GM12878 (cell line): ENCODE measurements around the gene NAV2. TPM values are rescaled to one million over a fixed set of nuclear protein-coding genes. Genes with fewer than 3 reads are reported as not detected.
A peak's percentile ranks its signal among the peaks of the same experiment; 100 is the strongest.

Experiments
- ATAC-seq: fragments of 200-7000 bp; cut with Tn5 transposase; 3 replicates; pipeline ENCODE4 v1.9.1; 2020; ENCODE audit warnings: mild to moderate bottlenecking, moderate library complexity
- BruUV-seq: library from RNA; stranded (reverse); fragments of 400-500 nt; replicated peaks from 2 replicates; lab custom pipeline; 2021; lab: Mats Ljungman, UMichigan
- CTCF ChIA-PET: fragments of 300-600 bp; sonication (Branson Sonifier 250); formaldehyde crosslinking; extraction: SDS; loops from one replicate; lab custom pipeline; 2021; ENCODE audit warnings: inconsistent platforms; lab: Yijun Ruan, JAX
- POLR2A ChIA-PET: fragments of 350-600 bp; formaldehyde crosslinking; extraction: SDS; loops from one replicate; lab custom pipeline; 2021; ENCODE audit warnings: inconsistent platforms; lab: Charles Lee
- RAD21 ChIA-PET: fragments of 300-600 bp; sonication (Branson Sonifier 250); formaldehyde crosslinking; loops from one replicate; lab custom pipeline; 2023; ENCODE audit warnings: antibody characterized with exemption; ENCODE audit not compliant: unreplicated experiment; lab: Charles Lee
- SMC1A ChIA-PET: fragments of 300-600 bp; sonication (Branson Sonifier 250); formaldehyde crosslinking; loops from one replicate; lab custom pipeline; 2023; ENCODE audit not compliant: unreplicated experiment, uncharacterized antibody; lab: Charles Lee
- DNase-seq: peaks from one replicate; pipeline ENCODE4 v3.0.0-alpha.2; 2011; ENCODE audit warnings: low read depth, low spot score
- FAIRE-seq: peaks from 3 replicates; lab custom pipeline; 2011; peaks lifted over from hg19 to GRCh38; lab: Jason Lieb, UNC
- H2AFZ ChIP-seq: 2 replicates; pipeline ENCODE4 v1.6.0; 2011; ENCODE audit warnings: low read depth, low read length, control low read depth; ENCODE audit not compliant: control insufficient read depth
- H3K27ac ChIP-seq: 2 replicates; pipeline ENCODE4 v1.5.1; 2011; ENCODE audit warnings: control low read depth; ENCODE audit not compliant: control insufficient read depth, insufficient read depth
- H3K27me3 ChIP-seq, 2 experiments: replicated peaks in 1 of 2; 2 replicates each; pipeline versions ENCODE4 v1.6.0 to v1.6.1; 2011; ENCODE audit warnings: low read length in 1 of 2; ENCODE audit not compliant: control insufficient read depth in 2 of 2, insufficient read depth in 2 of 2
- H3K36me3 ChIP-seq, 2 experiments: 2 replicates each; pipeline ENCODE4 v1.5.1; 2011; ENCODE audit warnings: low read length in 1 of 2; ENCODE audit not compliant: control insufficient read depth in 2 of 2, insufficient read depth in 2 of 2
- H3K4me1 ChIP-seq: 2 replicates; pipeline ENCODE4 v1.6.1; 2011; ENCODE audit warnings: mild to moderate bottlenecking, low read length, moderate library complexity, mixed read lengths; ENCODE audit not compliant: control insufficient read depth, insufficient read depth
- H3K4me2 ChIP-seq: 2 replicates; pipeline ENCODE4 v1.6.0; 2011; ENCODE audit warnings: control low read depth; ENCODE audit not compliant: control insufficient read depth, insufficient read depth
- H3K4me3 ChIP-seq: fragments of 200-600 bp; sonication (generic); 2 replicates; pipeline ENCODE4 v1.5.1; 2016
- H3K79me2 ChIP-seq: 2 replicates; pipeline ENCODE4 v1.6.0; 2011; ENCODE audit warnings: low read length; ENCODE audit not compliant: control insufficient read depth, insufficient read depth
- H3K9ac ChIP-seq: 2 replicates; pipeline ENCODE4 v1.8.0; 2011; ENCODE audit warnings: low read length, control low read depth, mixed read lengths; ENCODE audit not compliant: control insufficient read depth, insufficient read depth
- H3K9me3 ChIP-seq: replicated peaks from 3 replicates; pipeline ENCODE4 v1.5.1; 2011; ENCODE audit warnings: mild to moderate bottlenecking, low read length; ENCODE audit not compliant: control insufficient read depth, insufficient read depth
- H4K20me1 ChIP-seq: 2 replicates; pipeline ENCODE4 v1.6.0; 2011; ENCODE audit not compliant: control insufficient read depth, insufficient read depth
- BCL11A ChIP-seq: IDR thresholded peaks from 2 replicates; pipeline ENCODE4 v1.6.1; 2011; ENCODE audit warnings: low read depth, low read length
- ESRRA ChIP-seq: IDR thresholded peaks from 2 replicates; pipeline ENCODE4 v1.6.1; 2012; ENCODE audit warnings: mild to moderate bottlenecking, low read length, improper control_type of control experiment
- NRF1 ChIP-seq: conservative IDR thresholded peaks from 2 replicates; pipeline ENCODE4 v1.6.1; 2011; ENCODE audit warnings: mild to moderate bottlenecking, low read depth, low read length, improper control_type of control experiment
- SPI1 ChIP-seq: IDR thresholded peaks from 2 replicates; pipeline ENCODE4 v1.6.1; 2011; ENCODE audit warnings: low read depth, mild to moderate bottlenecking, low read length, moderate library complexity, borderline replicate concordance; ENCODE audit not compliant: insufficient read depth
- USF2 ChIP-seq: IDR thresholded peaks from 2 replicates; pipeline ENCODE4 v1.6.1; 2011; ENCODE audit warnings: low read depth, low read length, improper control_type of control experiment, borderline replicate concordance
- ZZZ3 ChIP-seq: IDR thresholded peaks from 2 replicates; pipeline ENCODE4 v1.6.1; 2011; ENCODE audit warnings: low read depth; ENCODE audit not compliant: control insufficient read depth, insufficient read length
- WGBS: methylation state at CpG from one replicate; pipeline ENCODE4 v1.1.6; 2016; ENCODE audit warnings: low lambda C conversion rate; ENCODE audit not compliant: insufficient replicate concordance, insufficient coverage; ENCODE audit errors: missing lambda C conversion rate; 5-methylcytosine and 5-hydroxymethylcytosine counted together
- in situ Hi-C: fragments of 300-500 bp; cut with MboI; formaldehyde crosslinking; loops from 9 replicates; pipeline ENCODE4 v1.14.3; 2018; ENCODE audit warnings: mixed read lengths
- intact Hi-C: fragments of 100-400 bp; cut with micrococcal nuclease; formaldehyde crosslinking; loops from one replicate; pipeline ENCODE4 v1.14.2; 2022; ENCODE audit not compliant: unreplicated experiment
- polyA plus RNA-seq, 11 experiments: library from polyadenylated mRNA; depleted of rRNA in 4 of 11; unstranded in 6 of 11; stranded (reverse) in 5 of 11; fragments of >200 nt; fragmentation: Nextera tagmentation in 4 of 11; fragmentation: Illumina TruSeq in 1 of 11; extraction: Ambion mirVana in 4 of 11; extraction: Trizol in 1 of 11; gene quantifications; 1 replicate in 1 of 11; 2 replicates in 10 of 11; pipeline versions ENCODE4 v1.2.1 to v1.2.3, GENCODE V29; 2011 to 2016; ENCODE audit warnings: inconsistent platforms in 2 of 11, missing spikeins in 2 of 11, low read depth in 1 of 11
- total RNA-seq, 4 experiments: library from RNA; depleted of rRNA in 3 of 4; stranded (reverse); fragments of >200 nt in 3 of 4; fragmentation: Illumina TruSeq in 1 of 4; extraction: Trizol in 1 of 4; gene quantifications; 2 replicates each; pipeline versions ENCODE4 v1.2.1 to v1.2.3, GENCODE V29; 2013 to 2021
- TF ChIP-seq, protein P1 (sequence below), 3 experiments: IDR thresholded peaks in 2 of 3; conservative IDR thresholded peaks in 1 of 3; 2 replicates each; pipeline ENCODE4 v1.5.1; 2011; ENCODE audit warnings: low read depth in 3 of 3, low read length in 3 of 3, mild to moderate bottlenecking in 3 of 3, control low read depth in 2 of 3, moderate library complexity in 2 of 3, inconsistent platforms in 1 of 3, mixed read lengths in 1 of 3; ENCODE audit not compliant: control insufficient read depth in 2 of 3, insufficient read depth in 1 of 3; ENCODE audit errors: extremely low read depth in 1 of 3

Gene NAV2
- total and polyA plus RNA-seq, 10 of the 15 experiments (the other 5 are each of a cell fraction or from before 2014, with no cell fraction given) = 0.35 to 6.1 (median 1.1) TPM

- TF ChIP-seq, protein P1, sequence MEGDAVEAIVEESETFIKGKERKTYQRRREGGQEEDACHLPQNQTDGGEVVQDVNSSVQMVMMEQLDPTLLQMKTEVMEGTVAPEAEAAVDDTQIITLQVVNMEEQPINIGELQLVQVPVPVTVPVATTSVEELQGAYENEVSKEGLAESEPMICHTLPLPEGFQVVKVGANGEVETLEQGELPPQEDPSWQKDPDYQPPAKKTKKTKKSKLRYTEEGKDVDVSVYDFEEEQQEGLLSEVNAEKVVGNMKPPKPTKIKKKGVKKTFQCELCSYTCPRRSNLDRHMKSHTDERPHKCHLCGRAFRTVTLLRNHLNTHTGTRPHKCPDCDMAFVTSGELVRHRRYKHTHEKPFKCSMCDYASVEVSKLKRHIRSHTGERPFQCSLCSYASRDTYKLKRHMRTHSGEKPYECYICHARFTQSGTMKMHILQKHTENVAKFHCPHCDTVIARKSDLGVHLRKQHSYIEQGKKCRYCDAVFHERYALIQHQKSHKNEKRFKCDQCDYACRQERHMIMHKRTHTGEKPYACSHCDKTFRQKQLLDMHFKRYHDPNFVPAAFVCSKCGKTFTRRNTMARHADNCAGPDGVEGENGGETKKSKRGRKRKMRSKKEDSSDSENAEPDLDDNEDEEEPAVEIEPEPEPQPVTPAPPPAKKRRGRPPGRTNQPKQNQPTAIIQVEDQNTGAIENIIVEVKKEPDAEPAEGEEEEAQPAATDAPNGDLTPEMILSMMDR (IDR thresholded peaks at IDR 0.05 in 2 of 3, conservative IDR thresholded peaks at IDR 0.05 in 1 of 3; ENCODE audit: control insufficient read depth in 2 of 3, extremely low read depth in 1 of 3, insufficient read depth in 1 of 3, low read depth in 3 of 3, low read length in 3 of 3) = peak; percentile 10 to 47 (median 11); a peak in 3 of 6 replicates
- TF ChIP-seq ESRRA (no peak), NRF1 (no peak)
These were observed 101.8 kb downstream of the NAV2 start (continued) for GRCh38 chr11:19814421-19814820.

DNA sequence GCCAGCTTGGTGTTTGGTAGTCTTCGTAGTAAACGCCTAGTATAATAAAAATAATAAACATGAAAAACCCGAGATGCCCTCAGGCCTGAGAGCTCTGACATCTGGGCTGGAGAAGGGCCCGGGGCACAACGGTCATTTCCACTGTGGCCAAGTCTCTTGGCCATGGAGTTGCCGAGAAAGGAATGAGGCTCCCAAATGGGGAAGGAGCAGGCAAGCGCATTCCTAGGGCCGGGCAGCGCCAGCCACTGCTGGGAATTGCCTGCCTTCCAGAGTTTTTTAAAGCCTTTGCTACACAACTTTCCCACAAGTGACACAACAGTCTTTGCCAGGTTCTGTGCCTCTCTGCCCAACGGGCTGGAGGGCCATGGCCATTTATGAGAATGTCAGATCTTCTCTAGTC is 103.4 kb downstream of the NAV2 start:
- ChIA-PET POLR2A (no interaction called here), CTCF (interaction anchor here (0.6 to 2.7 kb wide), 3 partner anchors 39 to 130 kb away, joined by 3 to 21 read pairs (median 4); no protein-coding TSS in a partner anchor), SMC1A (no interaction called here), RAD21 (no interaction called here)
- no TSS peak for BruUV-seq
- H3K4me1 ChIP-seq = no peaks in the 10 kb centered on the region
- H3K9me3 ChIP-seq = no peaks in the 10 kb centered on the region
- FAIRE-seq (no peak), DNase-seq (no peak), ATAC-seq (no peak)
- H3K4me2 ChIP-seq = no peak overlapping the region
- H3K27me3 ChIP-seq = no peaks in the 10 kb centered on the region
- TF ChIP-seq BCL11A (no peak), SPI1 (no peak), ZZZ3 (no peak), USF2 (no peak)
- H3K9ac ChIP-seq = no peak overlapping the region
- no peak overlapping the region for H3K4me3 ChIP-seq
- H2AFZ ChIP-seq = no peak overlapping the region
- intact Hi-C loops = no loop called here
- WGBS = 38% methylated on average over 10 of the region's 10 CpGs
- no peaks in the 10 kb centered on the region for H3K36me3 ChIP-seq
- no peak overlapping the region for H3K27ac ChIP-seq
- no peaks in the 10 kb centered on the region; the same call in 1 of the 2 replicates for H4K20me1 ChIP-seq
- in situ Hi-C loops = no loop called here
- H3K79me2 ChIP-seq = no peaks in the 10 kb centered on the region
